VCaP (cell line): ENCODE data around the gene ANO6.

ENCODE experiments used
- H3K27ac ChIP-seq: fragments of 450-650 bp; 2 replicates; pipeline ENCODE4 v1.5.1; 2017
- CTCF ChIP-seq: fragments of 450-650 bp; conservative IDR thresholded peaks from 2 replicates; pipeline ENCODE4 v1.5.1; 2017; ENCODE audit warnings: mild to moderate bottlenecking, moderate library complexity

Gene ANO6

GRCh38 chr12:45351921-45352670 lies 136.2 kb downstream of the ANO6 start:
- TF ChIP-seq CTCF = no peak
- H3K27ac ChIP-seq = no peak overlapping the region

DNA sequence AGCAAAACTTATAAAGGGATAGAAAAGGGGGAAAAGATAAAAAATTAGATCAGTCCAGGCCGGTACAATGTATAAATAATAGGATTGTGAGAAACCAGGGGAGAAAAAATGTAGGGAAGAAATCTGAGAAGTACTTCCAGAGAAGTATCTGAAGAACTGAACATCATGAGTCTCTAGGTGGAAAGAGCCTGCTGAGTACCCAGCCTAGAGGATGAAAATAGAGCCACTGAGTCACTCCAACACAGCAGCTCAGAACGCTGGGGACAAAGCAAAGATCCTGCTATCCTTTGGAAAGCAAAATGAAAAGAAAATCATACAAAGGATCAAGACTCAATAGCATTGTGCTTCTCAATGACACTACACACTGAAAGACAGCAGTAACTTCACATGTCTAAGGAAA lies 138.0 kb downstream of the ANO6 start:
- no peak for TF ChIP-seq CTCF
- H3K27ac ChIP-seq = no peak overlapping the region

GRCh38 chr12:45354399-45354798 lies 138.5 kb downstream of the ANO6 start:
- H3K27ac ChIP-seq = no peak overlapping the region
- no peak for TF ChIP-seq CTCF

DNA sequence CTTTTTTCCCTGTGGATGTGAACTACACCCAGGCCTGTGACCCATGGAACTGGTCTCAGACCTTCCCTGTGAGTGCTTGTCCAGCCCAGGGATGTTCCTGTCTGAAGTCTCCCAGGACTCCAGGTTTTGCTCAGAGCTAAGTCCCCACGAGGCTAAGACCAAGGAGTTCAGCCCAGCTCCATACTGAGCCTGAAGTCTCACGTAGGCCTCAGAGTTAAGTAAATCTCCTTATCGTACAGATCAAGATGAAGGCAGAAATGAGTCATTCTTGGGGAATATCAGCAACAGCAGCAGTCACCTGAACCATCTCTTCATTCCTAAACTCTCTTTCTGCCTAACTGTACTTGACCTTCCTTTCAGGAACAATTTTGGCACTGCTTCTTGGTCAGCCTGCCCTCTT lies 139.8 kb downstream of the ANO6 start:
- H3K27ac ChIP-seq = no peak overlapping the region
- no peak for TF ChIP-seq CTCF

GRCh38 chr12:45356822-45357538 lies 141.1 kb downstream of the ANO6 start:
- no peak overlapping the region for H3K27ac ChIP-seq
- no peak for TF ChIP-seq CTCF

GRCh38 chr12:45357539-45358417 lies 141.9 kb downstream of the ANO6 start:
- TF ChIP-seq CTCF = no peak
- no peak overlapping the region for H3K27ac ChIP-seq

DNA sequence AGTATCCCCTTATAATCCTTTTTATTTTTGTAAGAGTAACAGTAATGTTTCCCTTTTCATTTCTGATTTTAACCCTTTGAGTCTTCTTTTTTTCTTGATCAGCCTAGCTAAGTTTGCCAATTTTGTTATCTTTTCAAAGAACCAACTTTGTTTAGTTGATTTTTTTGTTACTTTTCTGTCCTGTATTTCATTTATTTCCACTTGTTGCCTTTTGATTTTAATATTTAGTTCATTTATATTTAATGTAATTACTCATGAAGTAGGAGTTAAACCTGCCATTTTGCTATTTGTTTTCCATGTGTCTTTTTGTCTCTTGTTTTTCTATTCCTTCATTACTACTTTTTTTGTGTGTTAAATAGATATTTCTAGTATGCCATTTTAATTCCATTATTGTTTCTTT lies 146.4 kb downstream of the ANO6 start:
- TF ChIP-seq CTCF = no peak
- no peak overlapping the region for H3K27ac ChIP-seq
